HepG2 (cell line): Measurements from ENCODE around the gene CCDC106. TPM values are rescaled to one million over a fixed set of nuclear protein-coding genes. Genes with fewer than 3 reads are reported as not detected.
A peak's percentile ranks its signal among the peaks of the same experiment; 100 is the strongest.

Experiments
- ETV6 ChIP-seq: sonication (generic); formaldehyde crosslinking; conservative IDR thresholded peaks from 2 replicates; pipeline ENCODE4 v1.4.0; 2020; ENCODE audit warnings: missing genetic modification reagents
- HDAC2 ChIP-seq: sonication (generic); formaldehyde crosslinking; IDR thresholded peaks from 2 replicates; pipeline ENCODE4 v1.4.0; 2020; ENCODE audit warnings: missing genetic modification reagents
- JUN ChIP-seq: sonication (generic); formaldehyde crosslinking; IDR thresholded peaks from 2 replicates; pipeline ENCODE4 v1.4.0; 2020; ENCODE audit warnings: mild to moderate bottlenecking, missing genetic modification reagents
- RELA ChIP-seq: sonication (generic); formaldehyde crosslinking; IDR thresholded peaks from 2 replicates; pipeline ENCODE4 v1.4.0; 2020; ENCODE audit warnings: missing genetic modification reagents
- SRY ChIP-seq: sonication (generic); formaldehyde crosslinking; IDR thresholded peaks from 2 replicates; pipeline ENCODE4 v1.8.0; 2022; ENCODE audit warnings: mild to moderate bottlenecking, missing genetic modification reagents
- TARDBP ChIP-seq: sonication (generic); formaldehyde crosslinking; IDR thresholded peaks from 2 replicates; pipeline ENCODE4 v1.8.0; 2022; ENCODE audit warnings: mild to moderate bottlenecking, missing genetic modification reagents
- ZNF33A ChIP-seq: sonication (generic); formaldehyde crosslinking; IDR thresholded peaks from 2 replicates; pipeline ENCODE4 v1.5.1; 2020; ENCODE audit warnings: missing genetic modification reagents, mild to moderate bottlenecking, moderate library complexity, borderline replicate concordance
- polyA plus RNA-seq, 8 experiments: library from polyadenylated mRNA; depleted of rRNA in 3 of 8; stranded (reverse) in 7 of 8; unstranded in 1 of 8; fragments of >200 nt; fragmentation: Illumina TruSeq in 4 of 8; extraction: Trizol in 4 of 8; gene quantifications; 2 replicates each; pipeline versions ENCODE4 v1.2.1 to v1.2.3, GENCODE V29; 2011 to 2016; ENCODE audit warnings: low read depth in 4 of 8, missing spikeins in 1 of 8, mixed read lengths in 1 of 8; ENCODE audit not compliant: insufficient read depth in 1 of 8
- total RNA-seq, 5 experiments: library from RNA; depleted of rRNA; stranded (reverse); fragments of >200 nt; fragmentation: Illumina TruSeq; extraction: Trizol; gene quantifications; 2 replicates each; pipeline ENCODE4 v1.2.3, GENCODE V29; 2016; ENCODE audit warnings: low read depth in 1 of 5
- TF ChIP-seq, protein P1 (sequence below): sonication (generic); formaldehyde crosslinking; IDR thresholded peaks from 2 replicates; pipeline ENCODE4 v1.5.0; 2020; ENCODE audit warnings: mild to moderate bottlenecking, missing genetic modification reagents, moderate library complexity
- TF ChIP-seq, protein P2 (sequence below): sonication (generic); formaldehyde crosslinking; IDR thresholded peaks from 2 replicates; pipeline ENCODE4 v1.4.0; 2020; ENCODE audit warnings: low read depth, missing genetic modification reagents
- TF ChIP-seq, protein P3 (sequence below): fragments of 450-650 bp; IDR thresholded peaks from 2 replicates; pipeline ENCODE4 v1.6.1; 2017; ENCODE audit warnings: mild to moderate bottlenecking
- TF ChIP-seq, protein P4 (sequence below): IDR thresholded peaks from 2 replicates; pipeline ENCODE4 v1.6.1; 2016; ENCODE audit warnings: control low read depth
- TF ChIP-seq, protein P5 (sequence below): sonication (generic); formaldehyde crosslinking; IDR thresholded peaks from 2 replicates; pipeline ENCODE4 v1.4.0; 2020; ENCODE audit warnings: missing genetic modification reagents, borderline replicate concordance
- TF ChIP-seq, protein P6 (sequence below): sonication (generic); formaldehyde crosslinking; IDR thresholded peaks from 2 replicates; pipeline ENCODE4 v1.4.0; 2020; ENCODE audit warnings: mild to moderate bottlenecking, missing genetic modification reagents

The CCDC106 gene
- total and polyA plus RNA-seq, 2 of the 13 experiments (the other 11 are each of a cell fraction or from before 2014, with no cell fraction given): 4.7 to 8.8 TPM

DNA sequence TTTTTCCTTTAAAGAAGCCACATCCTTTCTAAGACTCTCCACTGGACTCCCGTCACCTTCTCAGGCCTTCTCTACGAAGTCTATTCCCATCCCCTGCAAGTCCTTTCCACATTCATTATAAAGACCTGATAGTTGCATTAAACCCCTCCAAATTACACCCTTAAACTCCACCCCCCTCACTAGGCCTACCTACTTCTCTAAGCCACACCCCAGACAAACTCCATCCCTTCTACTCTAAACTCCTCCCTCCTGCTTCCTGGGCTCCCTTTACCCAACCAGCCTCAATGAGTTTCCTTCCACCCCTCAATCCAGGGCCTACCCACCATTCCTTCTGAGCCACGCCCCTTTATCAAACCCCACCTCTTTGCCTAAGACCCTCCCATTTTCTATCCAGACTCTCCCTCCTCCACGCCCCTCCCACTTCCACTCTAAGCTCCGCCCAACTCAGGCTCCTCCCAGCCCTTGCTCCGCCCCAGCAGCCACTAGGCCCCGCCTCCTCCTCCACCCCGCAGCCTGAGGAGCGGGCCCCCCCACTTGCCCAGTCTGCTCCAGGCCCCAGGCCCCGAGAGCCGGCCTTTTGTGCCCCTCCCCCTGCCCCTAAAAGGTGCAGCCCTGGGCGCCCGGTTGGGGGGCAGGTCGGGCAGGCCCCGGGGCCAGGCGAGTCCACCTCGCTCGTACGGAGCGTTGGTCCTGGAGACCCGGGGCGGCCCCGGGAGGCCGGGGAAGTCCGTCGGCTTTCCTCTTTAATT is 49.1 kb upstream of the CCDC106 start (continued):
- TF ChIP-seq, protein P1, sequence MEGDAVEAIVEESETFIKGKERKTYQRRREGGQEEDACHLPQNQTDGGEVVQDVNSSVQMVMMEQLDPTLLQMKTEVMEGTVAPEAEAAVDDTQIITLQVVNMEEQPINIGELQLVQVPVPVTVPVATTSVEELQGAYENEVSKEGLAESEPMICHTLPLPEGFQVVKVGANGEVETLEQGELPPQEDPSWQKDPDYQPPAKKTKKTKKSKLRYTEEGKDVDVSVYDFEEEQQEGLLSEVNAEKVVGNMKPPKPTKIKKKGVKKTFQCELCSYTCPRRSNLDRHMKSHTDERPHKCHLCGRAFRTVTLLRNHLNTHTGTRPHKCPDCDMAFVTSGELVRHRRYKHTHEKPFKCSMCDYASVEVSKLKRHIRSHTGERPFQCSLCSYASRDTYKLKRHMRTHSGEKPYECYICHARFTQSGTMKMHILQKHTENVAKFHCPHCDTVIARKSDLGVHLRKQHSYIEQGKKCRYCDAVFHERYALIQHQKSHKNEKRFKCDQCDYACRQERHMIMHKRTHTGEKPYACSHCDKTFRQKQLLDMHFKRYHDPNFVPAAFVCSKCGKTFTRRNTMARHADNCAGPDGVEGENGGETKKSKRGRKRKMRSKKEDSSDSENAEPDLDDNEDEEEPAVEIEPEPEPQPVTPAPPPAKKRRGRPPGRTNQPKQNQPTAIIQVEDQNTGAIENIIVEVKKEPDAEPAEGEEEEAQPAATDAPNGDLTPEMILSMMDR (CRISPR knock-in tag): 0 out of 2 replicates have a peak, but pooled peaks have one; percentile 13
- TF ChIP-seq, protein P2, sequence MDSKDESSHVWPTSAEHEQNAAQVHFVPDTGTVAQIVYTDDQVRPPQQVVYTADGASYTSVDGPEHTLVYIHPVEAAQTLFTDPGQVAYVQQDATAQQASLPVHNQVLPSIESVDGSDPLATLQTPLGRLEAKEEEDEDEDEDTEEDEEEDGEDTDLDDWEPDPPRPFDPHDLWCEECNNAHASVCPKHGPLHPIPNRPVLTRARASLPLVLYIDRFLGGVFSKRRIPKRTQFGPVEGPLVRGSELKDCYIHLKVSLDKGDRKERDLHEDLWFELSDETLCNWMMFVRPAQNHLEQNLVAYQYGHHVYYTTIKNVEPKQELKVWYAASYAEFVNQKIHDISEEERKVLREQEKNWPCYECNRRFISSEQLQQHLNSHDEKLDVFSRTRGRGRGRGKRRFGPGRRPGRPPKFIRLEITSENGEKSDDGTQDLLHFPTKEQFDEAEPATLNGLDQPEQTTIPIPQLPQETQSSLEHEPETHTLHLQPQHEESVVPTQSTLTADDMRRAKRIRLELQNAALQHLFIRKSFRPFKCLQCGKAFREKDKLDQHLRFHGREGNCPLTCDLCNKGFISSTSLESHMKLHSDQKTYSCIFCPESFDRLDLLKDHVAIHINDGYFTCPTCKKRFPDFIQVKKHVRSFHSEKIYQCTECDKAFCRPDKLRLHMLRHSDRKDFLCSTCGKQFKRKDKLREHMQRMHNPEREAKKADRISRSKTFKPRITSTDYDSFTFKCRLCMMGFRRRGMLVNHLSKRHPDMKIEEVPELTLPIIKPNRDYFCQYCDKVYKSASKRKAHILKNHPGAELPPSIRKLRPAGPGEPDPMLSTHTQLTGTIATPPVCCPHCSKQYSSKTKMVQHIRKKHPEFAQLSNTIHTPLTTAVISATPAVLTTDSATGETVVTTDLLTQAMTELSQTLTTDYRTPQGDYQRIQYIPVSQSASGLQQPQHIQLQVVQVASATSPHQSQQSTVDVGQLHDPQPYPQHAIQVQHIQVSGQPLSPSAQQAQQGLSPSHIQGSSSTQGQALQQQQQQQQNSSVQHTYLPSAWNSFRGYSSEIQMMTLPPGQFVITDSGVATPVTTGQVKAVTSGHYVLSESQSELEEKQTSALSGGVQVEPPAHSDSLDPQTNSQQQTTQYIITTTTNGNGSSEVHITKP (CRISPR knock-in tag): peak; percentile 52; the same call in 1 of the 2 replicates
- TF ChIP-seq ZNF33A (CRISPR knock-in tag) (no peak), RELA (CRISPR knock-in tag) (no peak), ETV6 (CRISPR knock-in tag) (no peak), SRY (no peak), HDAC2 (CRISPR knock-in tag) (no peak), JUN (CRISPR knock-in tag) (no peak), TARDBP (CRISPR knock-in tag) (no peak)
- TF ChIP-seq, protein P3, sequence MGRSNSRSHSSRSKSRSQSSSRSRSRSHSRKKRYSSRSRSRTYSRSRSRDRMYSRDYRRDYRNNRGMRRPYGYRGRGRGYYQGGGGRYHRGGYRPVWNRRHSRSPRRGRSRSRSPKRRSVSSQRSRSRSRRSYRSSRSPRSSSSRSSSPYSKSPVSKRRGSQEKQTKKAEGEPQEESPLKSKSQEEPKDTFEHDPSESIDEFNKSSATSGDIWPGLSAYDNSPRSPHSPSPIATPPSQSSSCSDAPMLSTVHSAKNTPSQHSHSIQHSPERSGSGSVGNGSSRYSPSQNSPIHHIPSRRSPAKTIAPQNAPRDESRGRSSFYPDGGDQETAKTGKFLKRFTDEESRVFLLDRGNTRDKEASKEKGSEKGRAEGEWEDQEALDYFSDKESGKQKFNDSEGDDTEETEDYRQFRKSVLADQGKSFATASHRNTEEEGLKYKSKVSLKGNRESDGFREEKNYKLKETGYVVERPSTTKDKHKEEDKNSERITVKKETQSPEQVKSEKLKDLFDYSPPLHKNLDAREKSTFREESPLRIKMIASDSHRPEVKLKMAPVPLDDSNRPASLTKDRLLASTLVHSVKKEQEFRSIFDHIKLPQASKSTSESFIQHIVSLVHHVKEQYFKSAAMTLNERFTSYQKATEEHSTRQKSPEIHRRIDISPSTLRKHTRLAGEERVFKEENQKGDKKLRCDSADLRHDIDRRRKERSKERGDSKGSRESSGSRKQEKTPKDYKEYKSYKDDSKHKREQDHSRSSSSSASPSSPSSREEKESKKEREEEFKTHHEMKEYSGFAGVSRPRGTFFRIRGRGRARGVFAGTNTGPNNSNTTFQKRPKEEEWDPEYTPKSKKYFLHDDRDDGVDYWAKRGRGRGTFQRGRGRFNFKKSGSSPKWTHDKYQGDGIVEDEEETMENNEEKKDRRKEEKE: no peak
- TF ChIP-seq, protein P4, sequence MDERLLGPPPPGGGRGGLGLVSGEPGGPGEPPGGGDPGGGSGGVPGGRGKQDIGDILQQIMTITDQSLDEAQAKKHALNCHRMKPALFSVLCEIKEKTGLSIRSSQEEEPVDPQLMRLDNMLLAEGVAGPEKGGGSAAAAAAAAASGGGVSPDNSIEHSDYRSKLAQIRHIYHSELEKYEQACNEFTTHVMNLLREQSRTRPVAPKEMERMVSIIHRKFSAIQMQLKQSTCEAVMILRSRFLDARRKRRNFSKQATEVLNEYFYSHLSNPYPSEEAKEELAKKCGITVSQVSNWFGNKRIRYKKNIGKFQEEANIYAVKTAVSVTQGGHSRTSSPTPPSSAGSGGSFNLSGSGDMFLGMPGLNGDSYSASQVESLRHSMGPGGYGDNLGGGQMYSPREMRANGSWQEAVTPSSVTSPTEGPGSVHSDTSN (CRISPR knock-in tag): no peak
- TF ChIP-seq, protein P5, sequence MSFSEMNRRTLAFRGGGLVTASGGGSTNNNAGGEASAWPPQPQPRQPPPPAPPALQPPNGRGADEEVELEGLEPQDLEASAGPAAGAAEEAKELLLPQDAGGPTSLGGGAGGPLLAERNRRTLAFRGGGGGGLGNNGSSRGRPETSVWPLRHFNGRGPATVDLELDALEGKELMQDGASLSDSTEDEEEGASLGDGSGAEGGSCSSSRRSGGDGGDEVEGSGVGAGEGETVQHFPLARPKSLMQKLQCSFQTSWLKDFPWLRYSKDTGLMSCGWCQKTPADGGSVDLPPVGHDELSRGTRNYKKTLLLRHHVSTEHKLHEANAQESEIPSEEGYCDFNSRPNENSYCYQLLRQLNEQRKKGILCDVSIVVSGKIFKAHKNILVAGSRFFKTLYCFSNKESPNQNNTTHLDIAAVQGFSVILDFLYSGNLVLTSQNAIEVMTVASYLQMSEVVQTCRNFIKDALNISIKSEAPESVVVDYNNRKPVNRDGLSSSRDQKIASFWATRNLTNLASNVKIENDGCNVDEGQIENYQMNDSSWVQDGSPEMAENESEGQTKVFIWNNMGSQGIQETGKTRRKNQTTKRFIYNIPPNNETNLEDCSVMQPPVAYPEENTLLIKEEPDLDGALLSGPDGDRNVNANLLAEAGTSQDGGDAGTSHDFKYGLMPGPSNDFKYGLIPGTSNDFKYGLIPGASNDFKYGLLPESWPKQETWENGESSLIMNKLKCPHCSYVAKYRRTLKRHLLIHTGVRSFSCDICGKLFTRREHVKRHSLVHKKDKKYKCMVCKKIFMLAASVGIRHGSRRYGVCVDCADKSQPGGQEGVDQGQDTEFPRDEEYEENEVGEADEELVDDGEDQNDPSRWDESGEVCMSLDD: no peak
- TF ChIP-seq, protein P6, sequence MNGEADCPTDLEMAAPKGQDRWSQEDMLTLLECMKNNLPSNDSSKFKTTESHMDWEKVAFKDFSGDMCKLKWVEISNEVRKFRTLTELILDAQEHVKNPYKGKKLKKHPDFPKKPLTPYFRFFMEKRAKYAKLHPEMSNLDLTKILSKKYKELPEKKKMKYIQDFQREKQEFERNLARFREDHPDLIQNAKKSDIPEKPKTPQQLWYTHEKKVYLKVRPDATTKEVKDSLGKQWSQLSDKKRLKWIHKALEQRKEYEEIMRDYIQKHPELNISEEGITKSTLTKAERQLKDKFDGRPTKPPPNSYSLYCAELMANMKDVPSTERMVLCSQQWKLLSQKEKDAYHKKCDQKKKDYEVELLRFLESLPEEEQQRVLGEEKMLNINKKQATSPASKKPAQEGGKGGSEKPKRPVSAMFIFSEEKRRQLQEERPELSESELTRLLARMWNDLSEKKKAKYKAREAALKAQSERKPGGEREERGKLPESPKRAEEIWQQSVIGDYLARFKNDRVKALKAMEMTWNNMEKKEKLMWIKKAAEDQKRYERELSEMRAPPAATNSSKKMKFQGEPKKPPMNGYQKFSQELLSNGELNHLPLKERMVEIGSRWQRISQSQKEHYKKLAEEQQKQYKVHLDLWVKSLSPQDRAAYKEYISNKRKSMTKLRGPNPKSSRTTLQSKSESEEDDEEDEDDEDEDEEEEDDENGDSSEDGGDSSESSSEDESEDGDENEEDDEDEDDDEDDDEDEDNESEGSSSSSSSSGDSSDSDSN (CRISPR knock-in tag): no peak; the same call in 1 of the 2 replicates
